ENCODE measurements around the gene TUBB3.

DNA sequence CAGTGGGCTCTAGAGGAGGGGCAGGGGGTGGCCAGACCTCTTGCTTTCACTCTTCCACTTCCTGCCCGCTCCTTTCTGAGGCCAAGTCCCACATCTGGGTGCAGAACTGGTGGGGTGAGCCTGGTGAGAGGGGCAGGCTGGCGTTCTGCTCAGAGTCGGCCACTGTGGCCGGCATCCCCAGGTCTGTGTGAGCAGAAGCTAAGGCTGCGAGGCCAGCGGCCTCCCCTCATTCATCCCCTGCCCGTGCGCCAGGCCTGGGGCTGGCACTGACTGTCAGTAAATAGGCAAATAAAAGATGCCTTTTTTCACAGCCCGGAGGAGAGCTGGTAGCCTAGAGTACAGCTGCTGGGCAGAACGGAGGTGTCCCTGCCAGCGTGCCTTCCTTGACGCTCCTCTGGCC is 26.6 kb downstream of the TUBB3 start:
- TF ChIP-seq E2F1 (CRISPR knock-in tag; IDR thresholded peaks at IDR 0.05) (no peak), POLR2AphosphoS5 (IDR thresholded peaks at IDR 0.05; ENCODE audit: control insufficient read depth, insufficient read depth, low read depth, low read length) (no peak), BACH1 (tag; IDR thresholded peaks at IDR 0.05) (no peak), BRF1 (IDR thresholded peaks at IDR 0.05; ENCODE audit: borderline replicate concordance, extremely low read depth, insufficient read length) (no peak), SMARCC2 (IDR thresholded peaks at IDR 0.05; ENCODE audit: low read depth) (no peak), ETS2 (tag; IDR thresholded peaks at IDR 0.05; ENCODE audit: borderline replicate concordance, poor library complexity, severe bottlenecking) (no peak)
- TF ChIP-seq, protein P1, sequence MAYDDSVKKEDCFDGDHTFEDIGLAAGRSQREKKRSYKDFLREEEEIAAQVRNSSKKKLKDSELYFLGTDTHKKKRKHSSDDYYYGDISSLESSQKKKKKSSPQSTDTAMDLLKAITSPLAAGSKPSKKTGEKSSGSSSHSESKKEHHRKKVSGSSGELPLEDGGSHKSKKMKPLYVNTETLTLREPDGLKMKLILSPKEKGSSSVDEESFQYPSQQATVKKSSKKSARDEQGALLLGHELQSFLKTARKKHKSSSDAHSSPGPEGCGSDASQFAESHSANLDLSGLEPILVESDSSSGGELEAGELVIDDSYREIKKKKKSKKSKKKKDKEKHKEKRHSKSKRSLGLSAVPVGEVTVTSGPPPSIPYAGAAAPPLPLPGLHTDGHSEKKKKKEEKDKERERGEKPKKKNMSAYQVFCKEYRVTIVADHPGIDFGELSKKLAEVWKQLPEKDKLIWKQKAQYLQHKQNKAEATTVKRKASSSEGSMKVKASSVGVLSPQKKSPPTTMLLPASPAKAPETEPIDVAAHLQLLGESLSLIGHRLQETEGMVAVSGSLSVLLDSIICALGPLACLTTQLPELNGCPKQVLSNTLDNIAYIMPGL (CRISPR knock-in tag; IDR thresholded peaks at IDR 0.05): no peak
- TF ChIP-seq, protein P2, sequence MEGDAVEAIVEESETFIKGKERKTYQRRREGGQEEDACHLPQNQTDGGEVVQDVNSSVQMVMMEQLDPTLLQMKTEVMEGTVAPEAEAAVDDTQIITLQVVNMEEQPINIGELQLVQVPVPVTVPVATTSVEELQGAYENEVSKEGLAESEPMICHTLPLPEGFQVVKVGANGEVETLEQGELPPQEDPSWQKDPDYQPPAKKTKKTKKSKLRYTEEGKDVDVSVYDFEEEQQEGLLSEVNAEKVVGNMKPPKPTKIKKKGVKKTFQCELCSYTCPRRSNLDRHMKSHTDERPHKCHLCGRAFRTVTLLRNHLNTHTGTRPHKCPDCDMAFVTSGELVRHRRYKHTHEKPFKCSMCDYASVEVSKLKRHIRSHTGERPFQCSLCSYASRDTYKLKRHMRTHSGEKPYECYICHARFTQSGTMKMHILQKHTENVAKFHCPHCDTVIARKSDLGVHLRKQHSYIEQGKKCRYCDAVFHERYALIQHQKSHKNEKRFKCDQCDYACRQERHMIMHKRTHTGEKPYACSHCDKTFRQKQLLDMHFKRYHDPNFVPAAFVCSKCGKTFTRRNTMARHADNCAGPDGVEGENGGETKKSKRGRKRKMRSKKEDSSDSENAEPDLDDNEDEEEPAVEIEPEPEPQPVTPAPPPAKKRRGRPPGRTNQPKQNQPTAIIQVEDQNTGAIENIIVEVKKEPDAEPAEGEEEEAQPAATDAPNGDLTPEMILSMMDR (IDR thresholded peaks at IDR 0.05 in 2 of 3, conservative IDR thresholded peaks at IDR 0.05 in 1 of 3; ENCODE audit: insufficient read depth in 2 of 3, low read depth in 1 of 3, low read length in 3 of 3): no peak

Data from K562 (cell line).